ENCODE results near the gene DNAH11.

DNA sequence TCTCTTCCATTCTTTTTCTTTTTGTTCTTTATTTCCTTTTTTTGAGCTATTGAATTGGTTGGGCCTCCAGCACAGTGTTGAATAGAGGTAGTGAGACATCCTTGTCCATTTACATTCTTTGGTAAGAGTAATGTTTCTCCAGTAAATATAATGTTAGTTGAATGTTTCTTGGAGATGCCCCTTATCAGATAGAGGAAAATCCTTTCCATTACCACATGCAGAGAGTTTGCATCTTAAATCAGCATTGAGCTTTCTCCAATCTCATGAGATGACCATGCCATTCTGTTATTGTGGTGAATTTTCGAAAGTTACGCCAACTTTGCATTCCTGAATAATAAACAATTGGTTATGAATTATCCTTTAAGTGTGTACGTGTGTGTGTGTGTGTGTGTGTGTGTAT, 127.7 kb downstream of the DNAH11 start:
- TF ChIP-seq POLR2AphosphoS5 (IDR thresholded peaks at IDR 0.05; ENCODE audit: low read depth, low read length) (no peak), POLR2A (IDR thresholded peaks at IDR 0.05; ENCODE audit: control extremely low read depth in 1 of 2, low read depth in 2 of 2, low read length in 2 of 2) (no peak), CEBPB (IDR thresholded peaks at IDR 0.05; ENCODE audit: low read depth, low read length) (no peak), RXRA (IDR thresholded peaks at IDR 0.05; ENCODE audit: insufficient read depth, low read depth, low read length) (no peak), RFX5 (IDR thresholded peaks at IDR 0.05; ENCODE audit: borderline replicate concordance, low read depth, low read length) (no peak), RAD21 (IDR thresholded peaks at IDR 0.05 in 1 of 2, conservative IDR thresholded peaks at IDR 0.05 in 1 of 2; ENCODE audit: low read depth in 2 of 2, low read length in 2 of 2) (no peak), GABPA (IDR thresholded peaks at IDR 0.05; ENCODE audit: borderline replicate concordance, insufficient read depth, low read length) (no peak), HDAC6 (IDR thresholded peaks at IDR 0.05; ENCODE audit: low read depth, low read length) (no peak), CREB1 (IDR thresholded peaks at IDR 0.05) (no peak), RNF2 (IDR thresholded peaks at IDR 0.05; ENCODE audit: borderline replicate concordance, low read depth, low read length, missing control alignments, poor library complexity, severe bottlenecking) (no peak)
- TF ChIP-seq, protein P1, sequence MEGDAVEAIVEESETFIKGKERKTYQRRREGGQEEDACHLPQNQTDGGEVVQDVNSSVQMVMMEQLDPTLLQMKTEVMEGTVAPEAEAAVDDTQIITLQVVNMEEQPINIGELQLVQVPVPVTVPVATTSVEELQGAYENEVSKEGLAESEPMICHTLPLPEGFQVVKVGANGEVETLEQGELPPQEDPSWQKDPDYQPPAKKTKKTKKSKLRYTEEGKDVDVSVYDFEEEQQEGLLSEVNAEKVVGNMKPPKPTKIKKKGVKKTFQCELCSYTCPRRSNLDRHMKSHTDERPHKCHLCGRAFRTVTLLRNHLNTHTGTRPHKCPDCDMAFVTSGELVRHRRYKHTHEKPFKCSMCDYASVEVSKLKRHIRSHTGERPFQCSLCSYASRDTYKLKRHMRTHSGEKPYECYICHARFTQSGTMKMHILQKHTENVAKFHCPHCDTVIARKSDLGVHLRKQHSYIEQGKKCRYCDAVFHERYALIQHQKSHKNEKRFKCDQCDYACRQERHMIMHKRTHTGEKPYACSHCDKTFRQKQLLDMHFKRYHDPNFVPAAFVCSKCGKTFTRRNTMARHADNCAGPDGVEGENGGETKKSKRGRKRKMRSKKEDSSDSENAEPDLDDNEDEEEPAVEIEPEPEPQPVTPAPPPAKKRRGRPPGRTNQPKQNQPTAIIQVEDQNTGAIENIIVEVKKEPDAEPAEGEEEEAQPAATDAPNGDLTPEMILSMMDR (IDR thresholded peaks at IDR 0.05; ENCODE audit: control extremely low read depth in 1 of 3, insufficient read depth in 1 of 3, low read depth in 1 of 3, low read length in 3 of 3), result no peak
- TF ChIP-seq, protein P2, sequence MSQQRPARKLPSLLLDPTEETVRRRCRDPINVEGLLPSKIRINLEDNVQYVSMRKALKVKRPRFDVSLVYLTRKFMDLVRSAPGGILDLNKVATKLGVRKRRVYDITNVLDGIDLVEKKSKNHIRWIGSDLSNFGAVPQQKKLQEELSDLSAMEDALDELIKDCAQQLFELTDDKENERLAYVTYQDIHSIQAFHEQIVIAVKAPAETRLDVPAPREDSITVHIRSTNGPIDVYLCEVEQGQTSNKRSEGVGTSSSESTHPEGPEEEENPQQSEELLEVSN (IDR thresholded peaks at IDR 0.05), result no peak
